ENCODE results near the gene CHI3L2.

DNA sequence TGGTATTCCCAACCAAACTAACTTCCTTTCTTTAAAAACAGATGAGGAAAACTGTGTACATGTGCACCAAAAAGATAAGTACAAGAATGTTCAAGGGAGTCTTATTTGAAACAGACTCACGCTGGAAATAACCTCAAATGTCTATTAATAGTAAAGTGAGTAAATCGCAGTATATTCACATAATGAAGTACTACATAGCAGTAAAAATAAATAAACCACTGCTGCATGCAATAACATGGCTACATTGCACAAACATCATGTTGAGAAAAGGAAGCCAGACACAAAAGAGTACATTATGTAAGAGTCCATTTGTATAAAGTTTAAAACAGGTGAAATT is 21.8 kb upstream of the CHI3L2 start:
- TF ChIP-seq CTCF (IDR thresholded peaks at IDR 0.05) (no peak), POLR2A (IDR thresholded peaks at IDR 0.05) (no peak), EP300 (IDR thresholded peaks at IDR 0.05; ENCODE audit: low read depth) (no peak), POLR2AphosphoS5 (IDR thresholded peaks at IDR 0.05) (no peak)
